ENCODE results near the gene SPATA31D3.

DNA sequence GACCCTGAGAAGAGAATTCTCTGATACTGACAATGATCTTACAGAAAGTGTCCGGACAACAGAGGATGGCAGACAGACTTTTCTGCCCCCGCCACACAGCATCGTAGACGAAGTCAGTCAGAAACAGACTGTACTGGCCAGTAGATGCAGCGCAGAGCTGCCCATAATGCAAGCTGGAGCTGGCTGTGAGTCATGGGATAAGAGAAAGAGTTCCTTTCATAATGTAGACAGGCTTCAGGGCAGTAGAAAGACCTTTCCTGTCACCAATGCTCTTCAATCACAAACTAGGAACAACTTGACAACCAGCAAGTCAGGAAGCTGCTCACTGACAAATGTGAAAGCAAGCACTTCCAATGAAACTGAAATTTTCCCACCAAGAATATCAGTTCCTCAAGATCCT, 50.4 kb downstream of the SPATA31D3 start:
- no peak for TF ChIP-seq POLR2A (IDR thresholded peaks at IDR 0.05)
- TF ChIP-seq, protein P1, sequence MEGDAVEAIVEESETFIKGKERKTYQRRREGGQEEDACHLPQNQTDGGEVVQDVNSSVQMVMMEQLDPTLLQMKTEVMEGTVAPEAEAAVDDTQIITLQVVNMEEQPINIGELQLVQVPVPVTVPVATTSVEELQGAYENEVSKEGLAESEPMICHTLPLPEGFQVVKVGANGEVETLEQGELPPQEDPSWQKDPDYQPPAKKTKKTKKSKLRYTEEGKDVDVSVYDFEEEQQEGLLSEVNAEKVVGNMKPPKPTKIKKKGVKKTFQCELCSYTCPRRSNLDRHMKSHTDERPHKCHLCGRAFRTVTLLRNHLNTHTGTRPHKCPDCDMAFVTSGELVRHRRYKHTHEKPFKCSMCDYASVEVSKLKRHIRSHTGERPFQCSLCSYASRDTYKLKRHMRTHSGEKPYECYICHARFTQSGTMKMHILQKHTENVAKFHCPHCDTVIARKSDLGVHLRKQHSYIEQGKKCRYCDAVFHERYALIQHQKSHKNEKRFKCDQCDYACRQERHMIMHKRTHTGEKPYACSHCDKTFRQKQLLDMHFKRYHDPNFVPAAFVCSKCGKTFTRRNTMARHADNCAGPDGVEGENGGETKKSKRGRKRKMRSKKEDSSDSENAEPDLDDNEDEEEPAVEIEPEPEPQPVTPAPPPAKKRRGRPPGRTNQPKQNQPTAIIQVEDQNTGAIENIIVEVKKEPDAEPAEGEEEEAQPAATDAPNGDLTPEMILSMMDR (IDR thresholded peaks at IDR 0.05) = no peak
- TF ChIP-seq EP300 (IDR thresholded peaks at IDR 0.05) = no peak

All from ovary (tissue), 3 donors.